ENCODE measurements around the gene DAND5. TPM values are rescaled to one million over a fixed set of nuclear protein-coding genes. Genes with fewer than 3 reads are reported as not detected.

The DAND5 gene
- total and polyA plus RNA-seq, 9 of the 15 experiments (the other 6 are each of a cell fraction or from before 2014, with no cell fraction given), result 0.22 to 0.83 (median 0.60) TPM

GRCh38 chr19:12983542-12984142 lies 14.3 kb downstream of the DAND5 start (continued):
- TF ChIP-seq ZKSCAN3 (CRISPR knock-in tag; IDR thresholded peaks at IDR 0.05) (no peak), MNT (conservative IDR thresholded peaks at IDR 0.05) (peak in 1 of 2 experiments; percentile 40; a peak in 1 of 4 replicates), HNRNPL (IDR thresholded peaks at IDR 0.05; ENCODE audit: low read depth, low read length) (peak; percentile 77; the same call in 1 of the 2 replicates), ZBTB8A (IDR thresholded peaks at IDR 0.05; ENCODE audit: partially characterized antibody) (no peak), ZNF57 (CRISPR knock-in tag; IDR thresholded peaks at IDR 0.05) (no peak), ELF4 (CRISPR knock-in tag; IDR thresholded peaks at IDR 0.05) (peak; percentile 37; the same call in 1 of the 2 replicates), XRCC4 (IDR thresholded peaks at IDR 0.05; ENCODE audit: extremely low read depth, insufficient read depth, insufficient read length) (no peak), SMAD1 (IDR thresholded peaks at IDR 0.05; ENCODE audit: low read depth, low read length, partially characterized antibody) (no peak), NEUROD1 (IDR thresholded peaks at IDR 0.05; ENCODE audit: borderline replicate concordance, low read depth, low read length, partially characterized antibody) (no peak), HDGF (IDR thresholded peaks at IDR 0.05) (no peak; the same call in none of the 2 replicates), RBFOX2 (IDR thresholded peaks at IDR 0.05; ENCODE audit: low read depth, low read length) (peak; percentile 55; the same call in 1 of the 2 replicates), TAF9B (IDR thresholded peaks at IDR 0.05; ENCODE audit: partially characterized antibody) (no peak), L3MBTL2 (IDR thresholded peaks at IDR 0.05) (peak; percentile 25; the same call in 1 of the 2 replicates), TBP (optimal IDR thresholded peaks at IDR 0.05; ENCODE audit: low read depth, low read length) (no peak), CEBPG (CRISPR knock-in tag; IDR thresholded peaks at IDR 0.05) (peak; percentile 82), CEBPG (tag; conservative IDR thresholded peaks at IDR 0.05 in 1 of 2, IDR thresholded peaks at IDR 0.05 in 1 of 2) (0 out of 4 replicates have a peak, but pooled peaks of 1 of the 2 experiments have one; percentile 5), NKRF (IDR thresholded peaks at IDR 0.05; ENCODE audit: borderline replicate concordance) (no peak), RNF219 (CRISPR knock-in tag; IDR thresholded peaks at IDR 0.05) (no peak)
- TF ChIP-seq, protein P1, sequence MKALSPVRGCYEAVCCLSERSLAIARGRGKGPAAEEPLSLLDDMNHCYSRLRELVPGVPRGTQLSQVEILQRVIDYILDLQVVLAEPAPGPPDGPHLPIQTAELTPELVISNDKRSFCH (CRISPR knock-in tag; IDR thresholded peaks at IDR 0.05), result no peak
- TF ChIP-seq, protein P1 (tag; IDR thresholded peaks at IDR 0.05), result peak; percentile 36; the same call in 1 of the 2 replicates
- TF ChIP-seq, protein P2, sequence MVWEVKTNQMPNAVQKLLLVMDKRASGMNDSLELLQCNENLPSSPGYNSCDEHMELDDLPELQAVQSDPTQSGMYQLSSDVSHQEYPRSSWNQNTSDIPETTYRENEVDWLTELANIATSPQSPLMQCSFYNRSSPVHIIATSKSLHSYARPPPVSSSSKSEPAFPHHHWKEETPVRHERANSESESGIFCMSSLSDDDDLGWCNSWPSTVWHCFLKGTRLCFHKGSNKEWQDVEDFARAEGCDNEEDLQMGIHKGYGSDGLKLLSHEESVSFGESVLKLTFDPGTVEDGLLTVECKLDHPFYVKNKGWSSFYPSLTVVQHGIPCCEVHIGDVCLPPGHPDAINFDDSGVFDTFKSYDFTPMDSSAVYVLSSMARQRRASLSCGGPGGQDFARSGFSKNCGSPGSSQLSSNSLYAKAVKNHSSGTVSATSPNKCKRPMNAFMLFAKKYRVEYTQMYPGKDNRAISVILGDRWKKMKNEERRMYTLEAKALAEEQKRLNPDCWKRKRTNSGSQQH (CRISPR knock-in tag; IDR thresholded peaks at IDR 0.05), result no peak

Data from K562 (cell line).